SK-N-MC (cell line): ENCODE measurements around the gene TPO.

Experiments
- EZH2 ChIP-seq: fragments of 200-600 bp; sonication (generic); IDR thresholded peaks from one replicate; pipeline ENCODE4 v1.6.1; 2017; ENCODE audit warnings: antibody characterized with exemption
- FOXP2 ChIP-seq: optimal IDR thresholded peaks from 2 replicates; pipeline ENCODE3; 2011; ENCODE audit warnings: mild to moderate bottlenecking, moderate library complexity; ENCODE audit not compliant: insufficient read depth; ENCODE audit errors: extremely low read length, control extremely low read depth
- POLR2AphosphoS5 ChIP-seq: IDR thresholded peaks from 2 replicates; pipeline ENCODE4 v1.6.1; 2012; ENCODE audit warnings: mild to moderate bottlenecking, low read depth, low read length, borderline replicate concordance

GRCh38 chr2:1413156-1413710, at the start of gene TPO:
- TF ChIP-seq POLR2AphosphoS5 (no peak), EZH2 (no peak), FOXP2 (no peak)
